Activated CD4-positive, CD25-positive, alpha-beta regulatory T cell treated with anti-CD3 and anti-CD28 coated beads, Interleukin-2, amount 50 U/mL, for 72 hours (primary cell): ENCODE measurements around the gene AGPAT4.
"Not testable (repeated sequence)": the region's sequence is repeated elsewhere in the genome, so short reads cannot be mapped to it uniquely, and the experiment has no call there.

ENCODE experiments used
- DNase-seq: peaks from one replicate; pipeline ENCODE4 v3.0.0; 2021

AGPAT4 gene

GRCh38 chr6:161224951-161225680 lies 48.7 kb downstream of the AGPAT4 start:
- not testable (repeated sequence) for DNase-seq

DNA sequence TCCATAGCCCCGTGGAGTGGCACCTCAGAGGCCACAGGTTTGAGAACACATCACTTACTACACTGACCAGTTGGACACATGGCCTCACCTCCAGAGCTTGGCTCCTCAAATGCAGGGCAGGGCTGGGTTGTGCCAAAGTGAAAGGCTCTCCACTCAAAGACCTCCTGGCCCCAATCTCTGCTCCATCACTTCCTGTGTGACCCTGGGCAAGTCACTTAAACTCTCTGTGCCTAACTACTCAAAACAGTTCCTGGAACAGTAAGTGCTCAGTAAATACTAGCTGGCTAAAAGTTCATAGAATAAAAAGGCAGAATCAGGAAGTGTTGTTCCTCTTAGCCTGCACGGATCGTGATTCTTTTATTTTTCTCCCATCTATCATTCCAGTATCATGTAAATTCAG lies 50.2 kb downstream of the AGPAT4 start:
- DNase-seq = no peak

- no peak for DNase-seq
Observed at GRCh38 chr6:161222706-161223234, 51.1 kb downstream of the AGPAT4 start.

DNA sequence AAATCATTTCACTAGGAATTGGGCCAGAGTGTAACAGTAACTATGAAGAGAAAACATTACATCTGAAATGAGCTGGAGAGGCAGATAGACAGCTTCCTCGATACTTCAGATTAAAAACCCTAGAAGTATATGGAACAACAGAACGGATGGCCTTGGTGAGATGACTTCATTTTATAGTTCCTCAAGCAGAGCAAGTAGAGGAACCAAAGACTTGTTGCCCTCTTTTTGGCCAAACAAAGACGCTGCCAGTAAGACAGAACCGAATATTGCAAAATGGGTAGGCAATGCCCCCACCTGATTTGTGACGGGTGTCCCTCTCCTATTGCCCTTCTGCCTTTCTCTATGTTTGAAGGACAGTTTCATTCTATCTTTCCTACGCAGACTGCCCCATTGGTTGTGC lies 53.5 kb downstream of the AGPAT4 start:
- no peak for DNase-seq

GRCh38 chr6:161219680-161220079 lies 54.2 kb downstream of the AGPAT4 start:
- DNase-seq = no peak

GRCh38 chr6:161218222-161218621 lies 55.6 kb downstream of the AGPAT4 start:
- DNase-seq = no peak

GRCh38 chr6:161217628-161218027 lies 56.2 kb downstream of the AGPAT4 start:
- DNase-seq = no peak

DNA sequence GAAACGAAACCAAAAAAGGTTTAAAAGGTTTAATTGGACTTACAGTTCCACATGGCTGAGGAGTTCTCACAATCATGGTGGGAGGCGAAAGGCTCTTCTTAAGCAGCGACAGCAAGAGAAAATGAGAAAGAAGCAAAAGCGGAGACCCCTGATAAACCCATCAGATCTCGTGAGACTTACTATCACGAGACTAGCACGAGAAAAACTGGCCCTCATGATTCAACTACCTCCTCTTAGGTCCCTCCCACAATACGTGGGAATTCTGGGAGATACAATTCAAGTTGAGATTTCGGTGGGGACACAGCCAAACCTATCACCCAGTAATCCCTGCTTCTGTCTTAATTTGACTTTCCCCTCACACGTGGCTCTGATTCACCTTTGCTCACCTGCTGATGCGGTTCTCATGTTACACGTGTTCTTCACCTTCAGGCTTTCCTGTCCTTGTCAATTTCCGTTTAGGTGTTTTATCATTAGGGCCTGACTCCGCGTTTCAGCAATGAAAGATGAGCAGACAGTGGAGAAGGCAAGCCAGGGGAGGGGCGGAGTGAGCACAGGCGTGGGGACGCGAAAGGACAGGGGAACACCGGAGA lies 57.1 kb downstream of the AGPAT4 start:
- DNase-seq = no peak

DNA sequence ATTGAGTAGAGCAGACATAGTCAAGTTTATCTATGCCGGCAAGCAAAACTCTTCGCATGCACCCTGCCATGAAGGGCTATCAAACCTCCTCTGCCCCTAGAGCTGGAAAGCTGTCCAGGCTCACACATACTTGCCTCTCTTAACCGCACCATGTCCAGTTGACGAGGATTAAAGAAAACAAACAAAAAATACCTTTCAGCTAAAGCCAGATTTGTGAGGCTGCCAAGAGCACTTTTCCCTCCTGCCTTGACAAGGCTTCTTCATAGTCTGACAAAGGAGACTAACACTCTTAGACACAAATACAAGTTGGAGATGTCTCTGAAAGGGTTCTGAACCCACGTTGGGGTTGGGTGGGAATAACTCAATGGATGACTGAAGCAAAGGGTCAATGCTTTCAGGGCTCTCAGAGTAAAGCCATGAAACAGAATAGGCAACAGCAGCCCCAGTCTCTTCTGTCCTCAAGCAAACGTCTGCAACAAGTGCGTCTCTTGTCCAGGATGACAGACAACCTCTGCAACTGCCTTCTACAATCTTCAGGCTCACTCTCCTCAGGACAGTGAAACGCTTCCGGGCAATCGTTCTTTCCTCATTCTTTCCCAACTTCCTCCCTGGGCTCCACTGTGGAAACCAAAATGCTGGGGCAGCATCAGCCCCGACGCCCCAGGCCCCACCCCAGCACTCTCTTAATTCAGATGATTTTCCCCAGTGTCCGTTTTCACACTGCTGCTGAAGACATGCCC lies 57.8 kb downstream of the AGPAT4 start:
- no peak for DNase-seq

DNA sequence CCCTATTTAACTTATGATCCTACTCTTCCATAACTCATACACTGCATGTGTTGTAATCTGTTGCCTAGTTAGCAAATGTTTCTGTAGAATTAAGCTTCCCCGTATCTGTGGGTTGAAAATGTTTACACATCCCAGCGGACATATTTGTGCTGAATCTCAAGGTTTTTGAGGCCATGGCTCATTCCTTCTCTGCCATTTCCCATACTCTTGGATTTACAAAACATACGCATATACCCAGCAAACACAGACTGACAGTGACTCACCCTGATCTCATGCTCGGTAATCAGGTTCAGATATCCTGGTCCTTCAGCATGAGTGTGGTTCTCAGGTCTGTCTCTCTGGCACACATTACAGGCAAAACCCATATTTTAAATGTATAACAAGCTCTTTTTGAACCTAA lies 58.7 kb downstream of the AGPAT4 start:
- DNase-seq = no peak

DNA sequence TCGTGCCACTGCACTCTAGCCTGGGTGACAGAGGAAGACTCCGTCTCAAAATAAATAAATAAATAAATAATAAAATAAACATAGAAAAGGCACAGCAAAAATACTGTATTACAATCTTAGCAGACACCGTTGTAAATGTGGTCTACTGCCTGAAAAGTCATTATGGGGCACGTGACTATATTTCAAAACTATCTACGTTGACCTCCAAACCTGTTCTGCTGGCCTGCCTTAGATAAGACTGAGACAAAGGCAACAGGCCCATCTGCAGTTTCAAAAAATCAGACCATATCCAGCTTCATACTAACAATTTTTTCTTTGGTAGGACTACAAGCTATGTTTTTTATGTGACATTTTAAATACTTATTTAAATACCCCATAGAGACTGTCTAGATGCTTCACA lies 59.1 kb downstream of the AGPAT4 start:
- DNase-seq = no peak

GRCh38 chr6:161212902-161213301 lies 61.0 kb downstream of the AGPAT4 start:
- DNase-seq = no peak

DNA sequence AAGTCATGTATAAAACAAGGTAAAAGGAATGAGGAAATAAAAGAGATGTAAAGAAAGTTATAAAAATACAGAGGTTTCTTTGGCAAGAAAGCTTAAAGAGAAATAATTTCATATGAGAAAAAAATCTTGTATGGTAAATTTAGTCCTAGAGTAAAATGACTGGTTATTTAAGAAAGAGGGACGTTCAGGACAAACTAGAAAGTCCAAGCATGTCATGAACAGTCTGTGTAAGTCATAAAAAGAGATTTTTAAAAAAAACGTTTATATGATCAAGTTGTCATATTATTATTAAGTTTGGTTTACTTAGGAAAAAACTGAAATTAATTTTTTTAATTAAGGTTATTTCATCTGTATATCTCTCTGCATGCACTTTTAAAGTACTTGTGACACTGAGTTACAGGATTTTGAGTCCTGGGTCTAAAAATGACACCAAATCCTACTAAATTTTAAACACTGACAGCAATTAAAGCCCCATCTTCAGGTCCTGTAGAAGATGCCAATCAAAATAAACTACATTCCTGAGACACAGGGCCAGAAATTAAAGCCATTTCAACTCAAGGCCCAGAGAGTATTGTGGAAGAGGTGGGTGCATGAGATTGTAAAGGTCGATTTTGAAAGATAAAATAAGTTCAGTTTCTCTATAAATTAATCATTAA lies 62.4 kb downstream of the AGPAT4 start:
- no peak for DNase-seq

- DNase-seq = no peak
Observed at GRCh38 chr6:161210857-161211256, 63.0 kb downstream of the AGPAT4 start.

DNA sequence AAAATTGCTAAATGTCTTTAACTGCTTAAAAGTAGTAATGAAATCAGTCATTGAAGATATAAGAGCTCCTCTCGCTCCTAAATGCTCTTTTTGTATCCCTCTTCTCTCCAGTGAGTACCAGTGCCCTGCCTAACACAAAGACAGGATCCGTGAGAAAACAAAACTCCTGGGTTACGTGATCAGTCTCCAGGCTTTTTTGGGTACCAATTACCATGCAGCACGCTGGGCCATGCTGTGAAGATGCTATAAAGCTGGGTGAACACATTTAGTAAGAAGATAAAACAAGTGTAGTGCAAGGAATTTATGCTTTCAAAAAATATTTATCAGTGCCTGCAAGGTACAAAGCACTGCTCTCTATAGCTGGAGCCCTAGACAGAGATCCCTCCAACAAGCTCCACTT lies 66.7 kb downstream of the AGPAT4 start:
- no peak for DNase-seq

DNA sequence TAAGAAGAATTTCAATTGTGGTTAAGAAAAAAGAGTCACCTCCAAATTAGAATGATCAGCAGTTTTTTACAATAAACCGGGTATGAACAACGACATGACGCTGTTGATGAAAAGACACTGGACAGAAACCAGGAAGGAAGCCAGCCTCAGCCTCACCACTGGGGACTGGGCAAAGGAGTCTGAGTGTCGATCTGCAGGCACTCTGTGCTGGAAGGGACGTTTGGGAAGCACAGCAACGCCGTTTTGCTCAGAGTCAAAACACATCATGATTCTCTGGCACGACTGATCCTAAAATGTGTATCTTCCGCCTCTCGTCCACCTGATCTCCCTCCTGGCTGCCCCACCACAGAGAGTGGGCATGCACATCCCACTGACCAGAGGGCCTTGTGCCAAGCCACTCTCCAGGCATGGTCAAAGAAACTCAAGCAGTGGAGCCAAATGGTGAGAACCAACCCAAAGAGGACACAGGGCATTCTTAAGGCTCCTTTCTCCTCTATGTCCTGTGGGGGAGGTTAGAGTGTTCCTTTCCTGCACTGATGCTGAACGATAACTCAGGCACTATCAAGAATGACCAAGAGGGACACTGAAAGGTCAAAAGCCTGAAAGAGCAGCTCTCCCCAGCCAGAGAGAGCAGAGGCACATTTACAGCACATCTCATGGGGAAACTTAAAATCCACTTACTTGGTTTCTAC lies 68.8 kb downstream of the AGPAT4 start:
- DNase-seq = no peak

- no peak for DNase-seq
Observed at GRCh38 chr6:161200610-161201370, 73.1 kb downstream of the AGPAT4 start.

DNA sequence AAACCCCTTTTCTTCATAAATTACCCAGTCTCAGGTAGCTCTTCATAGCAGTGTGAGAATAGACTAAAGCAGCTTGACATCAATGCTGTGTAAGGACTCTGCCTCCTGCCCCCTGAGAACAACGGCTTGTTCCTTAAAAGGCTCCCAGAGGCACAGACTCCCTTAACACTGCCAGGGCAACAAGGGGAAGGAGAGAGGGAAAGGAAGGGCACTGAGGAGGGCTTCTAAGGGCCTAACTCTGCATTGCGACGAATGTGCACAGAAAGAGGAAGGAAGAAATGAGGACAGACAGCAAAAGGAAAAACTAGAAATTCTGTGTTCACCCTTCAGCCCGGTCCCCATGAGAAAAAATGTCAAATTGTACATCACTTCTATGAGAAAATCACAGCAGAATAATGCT lies 74.0 kb downstream of the AGPAT4 start:
- no peak for DNase-seq

DNA sequence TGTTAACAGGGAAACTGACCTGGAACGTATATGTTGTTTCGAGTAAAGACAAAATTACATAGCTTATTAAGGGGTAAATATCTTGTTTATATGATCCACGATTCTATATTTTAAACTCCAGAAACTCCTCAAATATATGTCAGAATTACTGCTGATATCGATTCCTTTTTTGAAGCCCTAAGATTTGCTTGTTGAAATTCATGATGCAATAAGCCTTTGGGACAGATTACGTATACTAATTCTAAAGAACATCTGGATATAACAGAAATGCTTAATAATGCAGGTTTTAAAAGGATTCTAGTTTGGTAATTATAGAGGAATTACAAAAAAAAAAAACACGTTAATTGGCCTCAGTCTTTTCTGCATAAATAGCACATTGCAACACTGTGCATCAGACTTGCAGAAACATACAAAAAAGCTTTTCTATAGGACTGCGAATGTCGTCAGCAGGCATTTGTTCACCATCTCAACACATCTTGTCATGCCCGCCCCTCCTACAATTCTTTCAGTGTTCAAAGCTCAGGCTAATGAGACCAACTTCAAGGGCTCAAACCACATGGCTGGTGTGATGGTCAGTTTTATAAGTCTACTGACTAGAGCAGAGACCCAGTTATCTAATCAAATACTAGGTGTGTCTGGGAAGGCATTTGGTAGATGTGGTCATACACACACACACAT lies 74.9 kb downstream of the AGPAT4 start:
- no peak for DNase-seq

- DNase-seq = no peak
Observed at GRCh38 chr6:161198176-161198575, 75.7 kb downstream of the AGPAT4 start.

DNA sequence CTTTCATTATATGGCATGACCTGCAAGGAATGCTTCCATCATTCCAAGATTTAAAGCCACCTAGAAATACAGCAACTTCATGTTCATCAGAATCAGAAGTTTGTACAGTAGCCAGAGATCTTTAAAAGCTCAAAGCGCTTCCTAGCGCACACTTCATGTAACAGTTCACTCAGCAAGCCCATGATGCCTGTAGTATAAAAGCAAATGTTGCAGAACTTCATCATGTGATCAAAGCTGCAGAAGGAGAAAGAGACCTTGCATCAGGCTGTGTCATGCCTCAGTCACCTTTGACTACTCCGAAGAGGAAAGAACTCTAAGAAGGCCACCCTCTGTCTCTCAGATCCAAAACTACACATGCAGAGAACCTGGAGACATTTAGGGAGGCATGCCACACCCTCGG lies 78.5 kb downstream of the AGPAT4 start:
- DNase-seq = no peak
